ENCODE data around the gene CCDC3.

- TF ChIP-seq CTCF (IDR thresholded peaks at IDR 0.05; ENCODE audit: low read depth, low read length, poor library complexity, severe bottlenecking) = no peak
- TF ChIP-seq EZH2phosphoT487 (IDR thresholded peaks at IDR 0.05; ENCODE audit: borderline replicate concordance, low read length) = no peak
Measured at GRCh38 chr10:12908773-12909172, 92.7 kb downstream of the CCDC3 start.

Data from DOHH2 (cell line).